Neural cell (in vitro differentiated cells): ENCODE data around the gene GAS7. TPM values are rescaled to one million over a fixed set of nuclear protein-coding genes. Genes with fewer than 3 reads are reported as not detected.

Experiments
- H2AFZ ChIP-seq: fragments of 200-600, 300-800 bp; sonication (generic), shearing (Covaris generic); 2 replicates; pipeline ENCODE4 v1.6.0; 2014; ENCODE audit warnings: low read depth, mild to moderate bottlenecking, antibody characterized with exemption, low read length, moderate library complexity
- H3F3A ChIP-seq: fragments of 200-600 bp; shearing (Covaris generic); 2 replicates; pipeline ENCODE4 v1.6.1; 2016; ENCODE audit warnings: mild to moderate bottlenecking, moderate library complexity, mixed read lengths, antibody characterized with exemption, low read length; ENCODE audit not compliant: insufficient read depth, poor library complexity, severe bottlenecking
- H3K27ac ChIP-seq: fragments of 200-600, 300-800 bp; sonication (generic), shearing (Covaris generic); 2 replicates; pipeline ENCODE4 v1.5.1; 2014; ENCODE audit warnings: mild to moderate bottlenecking, low read length, moderate library complexity
- H3K27me3 ChIP-seq: fragments of 300-800, 200-600 bp; sonication (generic), shearing (Covaris generic); 2 replicates; pipeline ENCODE4 v1.6.0; 2014; ENCODE audit warnings: mild to moderate bottlenecking, low read depth, low read length, moderate library complexity; ENCODE audit not compliant: insufficient read depth
- H3K36me3 ChIP-seq: fragments of 300-800, 200-600 bp; sonication (generic), shearing (Covaris generic); 2 replicates; pipeline ENCODE4 v1.5.1; 2014; ENCODE audit warnings: mild to moderate bottlenecking, antibody characterized with exemption, low read length, moderate library complexity; ENCODE audit not compliant: insufficient read depth
- H3K4me2 ChIP-seq: fragments of 300-800, 200-600 bp; sonication (generic), shearing (Covaris generic); 2 replicates; pipeline ENCODE4 v1.6.0; 2014; ENCODE audit warnings: mild to moderate bottlenecking, low read length
- H3K4me3 ChIP-seq: fragments of 300-800, 200-600 bp; sonication (generic), shearing (Covaris generic); 2 replicates; pipeline ENCODE4 v1.5.1; 2014; ENCODE audit warnings: mild to moderate bottlenecking, low read length, moderate library complexity
- H3K79me2 ChIP-seq: fragments of 200-600 bp; shearing (Covaris generic); replicated peaks from 2 replicates; pipeline ENCODE4 v1.6.0; 2014; ENCODE audit warnings: mild to moderate bottlenecking, low read length, moderate library complexity; ENCODE audit not compliant: insufficient read depth
- H3K9ac ChIP-seq: fragments of 300-800, 200-600 bp; sonication (generic), shearing (Covaris generic); 2 replicates; pipeline ENCODE4 v1.6.1; 2016; ENCODE audit warnings: mild to moderate bottlenecking, low read length, mixed read lengths
- H3K9me2 ChIP-seq: fragments of 200-600 bp; shearing (Covaris generic); 2 replicates; pipeline ENCODE4 v1.6.1; 2016; ENCODE audit warnings: mild to moderate bottlenecking, low read length, mixed read lengths; ENCODE audit not compliant: insufficient read depth
- H3K9me3 ChIP-seq: fragments of 200-600, 300-800 bp; sonication (generic), shearing (Covaris generic); 2 replicates; pipeline ENCODE4 v1.6.1; 2016; ENCODE audit warnings: mild to moderate bottlenecking, mixed run types, low read length, moderate library complexity, mixed read lengths
- H4K20me1 ChIP-seq: fragments of 200-600 bp; shearing (Covaris generic); 2 replicates; pipeline ENCODE4 v1.6.1; 2016; ENCODE audit warnings: mild to moderate bottlenecking, mixed run types; ENCODE audit not compliant: insufficient read depth
- EP300 ChIP-seq: fragments of 450-650 bp; conservative IDR thresholded peaks from 2 replicates; pipeline ENCODE4 v1.6.1; 2014; ENCODE audit warnings: antibody characterized with exemption, mild to moderate bottlenecking, moderate library complexity; ENCODE audit not compliant: poor library complexity, severe bottlenecking
- EZH2 ChIP-seq: fragments of 200-600, 300-800 bp; shearing (Covaris generic), sonication (generic); IDR thresholded peaks from 2 replicates; pipeline ENCODE4 v1.6.1; 2014; ENCODE audit warnings: antibody characterized with exemption, low read length, borderline replicate concordance, mild to moderate bottlenecking; ENCODE audit not compliant: insufficient read depth, poor library complexity, severe bottlenecking
- MXI1 ChIP-seq: fragments of 450-650 bp; conservative IDR thresholded peaks from 2 replicates; pipeline ENCODE4 v1.6.1; 2014; ENCODE audit warnings: antibody characterized with exemption, mild to moderate bottlenecking; ENCODE audit not compliant: poor library complexity, severe bottlenecking
- POLR2AphosphoS5 ChIP-seq: IDR thresholded peaks from 2 replicates; pipeline ENCODE4 v1.6.1; 2012
- SMC3 ChIP-seq: fragments of 450-650 bp; conservative IDR thresholded peaks from 2 replicates; pipeline ENCODE4 v1.6.1; 2014; ENCODE audit warnings: antibody characterized with exemption, mild to moderate bottlenecking, moderate library complexity; ENCODE audit not compliant: poor library complexity
- TAF1 ChIP-seq: IDR thresholded peaks from 2 replicates; pipeline ENCODE4 v1.6.1; 2012; ENCODE audit warnings: low read depth
- polyA plus RNA-seq: library from polyadenylated mRNA; depleted of rRNA; stranded (reverse); fragments of >200 nt; gene quantifications from 2 replicates; pipeline ENCODE4 v1.2.3, GENCODE V29; 2014
- TF ChIP-seq, protein P1 (sequence below): fragments of 450-650 bp; IDR thresholded peaks from 2 replicates; pipeline ENCODE4 v1.5.1; 2014; ENCODE audit warnings: antibody characterized with exemption, mild to moderate bottlenecking, moderate library complexity; ENCODE audit not compliant: poor library complexity, severe bottlenecking
- TF ChIP-seq, protein P2 (sequence below): IDR thresholded peaks from 2 replicates; pipeline ENCODE4 v1.6.1; 2012; ENCODE audit warnings: borderline replicate concordance

GAS7 gene
- polyA plus RNA-seq, 1 donor from 2014 or later, result 23.6 TPM

- H3K27ac ChIP-seq, result no peak overlapping the region
- no peaks in the 10 kb centered on the region for H3K9me2 ChIP-seq
- H3K4me2 ChIP-seq, result no peak overlapping the region
- H3K36me3 ChIP-seq, result no peaks in the 10 kb centered on the region
- TF ChIP-seq TAF1, result no peak
- TF ChIP-seq SMC3, result no peak
- H3F3A ChIP-seq, result no peaks in the 10 kb centered on the region
- peaks cover 3% of the 10 kb centered on the region for H3K9me3 ChIP-seq
- H3K27me3 ChIP-seq, result no peaks in the 10 kb centered on the region
- H3K79me2 ChIP-seq, result no peaks in the 10 kb centered on the region
- no peak overlapping the region for H2AFZ ChIP-seq
- H4K20me1 ChIP-seq, result no peaks in the 10 kb centered on the region
- no peak overlapping the region for H3K9ac ChIP-seq
- no peak overlapping the region for H3K4me3 ChIP-seq
Measured at GRCh38 chr17:10193632-10194031, 4.8 kb downstream of the GAS7 start.

DNA sequence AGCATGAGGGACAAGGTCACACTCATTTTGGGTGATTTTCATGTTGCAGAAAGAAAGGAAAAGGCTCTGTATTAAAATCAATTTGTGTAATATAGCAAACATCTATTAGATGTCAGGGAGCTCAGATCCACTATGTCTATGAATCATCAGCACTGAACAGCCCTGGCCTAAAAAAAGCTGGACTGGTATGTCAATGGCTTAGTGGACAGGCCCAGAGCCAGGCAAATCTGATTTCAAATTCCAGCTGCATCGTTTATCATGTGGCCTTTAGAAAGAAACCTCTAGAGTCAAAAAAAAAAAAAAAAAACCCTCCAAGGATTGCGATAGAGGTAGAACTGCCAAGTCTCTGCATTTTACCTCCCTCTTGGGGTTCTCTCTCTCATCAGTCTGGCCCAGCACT is 5.4 kb downstream of the GAS7 start:
- no peak for TF ChIP-seq POLR2AphosphoS5
- TF ChIP-seq SMC3, result no peak
- no peak for TF ChIP-seq EZH2
- TF ChIP-seq MXI1, result no peak
- no peak for TF ChIP-seq TAF1
- TF ChIP-seq EP300, result no peak
- TF ChIP-seq, protein P1, sequence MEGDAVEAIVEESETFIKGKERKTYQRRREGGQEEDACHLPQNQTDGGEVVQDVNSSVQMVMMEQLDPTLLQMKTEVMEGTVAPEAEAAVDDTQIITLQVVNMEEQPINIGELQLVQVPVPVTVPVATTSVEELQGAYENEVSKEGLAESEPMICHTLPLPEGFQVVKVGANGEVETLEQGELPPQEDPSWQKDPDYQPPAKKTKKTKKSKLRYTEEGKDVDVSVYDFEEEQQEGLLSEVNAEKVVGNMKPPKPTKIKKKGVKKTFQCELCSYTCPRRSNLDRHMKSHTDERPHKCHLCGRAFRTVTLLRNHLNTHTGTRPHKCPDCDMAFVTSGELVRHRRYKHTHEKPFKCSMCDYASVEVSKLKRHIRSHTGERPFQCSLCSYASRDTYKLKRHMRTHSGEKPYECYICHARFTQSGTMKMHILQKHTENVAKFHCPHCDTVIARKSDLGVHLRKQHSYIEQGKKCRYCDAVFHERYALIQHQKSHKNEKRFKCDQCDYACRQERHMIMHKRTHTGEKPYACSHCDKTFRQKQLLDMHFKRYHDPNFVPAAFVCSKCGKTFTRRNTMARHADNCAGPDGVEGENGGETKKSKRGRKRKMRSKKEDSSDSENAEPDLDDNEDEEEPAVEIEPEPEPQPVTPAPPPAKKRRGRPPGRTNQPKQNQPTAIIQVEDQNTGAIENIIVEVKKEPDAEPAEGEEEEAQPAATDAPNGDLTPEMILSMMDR, result no peak
- TF ChIP-seq, protein P2, sequence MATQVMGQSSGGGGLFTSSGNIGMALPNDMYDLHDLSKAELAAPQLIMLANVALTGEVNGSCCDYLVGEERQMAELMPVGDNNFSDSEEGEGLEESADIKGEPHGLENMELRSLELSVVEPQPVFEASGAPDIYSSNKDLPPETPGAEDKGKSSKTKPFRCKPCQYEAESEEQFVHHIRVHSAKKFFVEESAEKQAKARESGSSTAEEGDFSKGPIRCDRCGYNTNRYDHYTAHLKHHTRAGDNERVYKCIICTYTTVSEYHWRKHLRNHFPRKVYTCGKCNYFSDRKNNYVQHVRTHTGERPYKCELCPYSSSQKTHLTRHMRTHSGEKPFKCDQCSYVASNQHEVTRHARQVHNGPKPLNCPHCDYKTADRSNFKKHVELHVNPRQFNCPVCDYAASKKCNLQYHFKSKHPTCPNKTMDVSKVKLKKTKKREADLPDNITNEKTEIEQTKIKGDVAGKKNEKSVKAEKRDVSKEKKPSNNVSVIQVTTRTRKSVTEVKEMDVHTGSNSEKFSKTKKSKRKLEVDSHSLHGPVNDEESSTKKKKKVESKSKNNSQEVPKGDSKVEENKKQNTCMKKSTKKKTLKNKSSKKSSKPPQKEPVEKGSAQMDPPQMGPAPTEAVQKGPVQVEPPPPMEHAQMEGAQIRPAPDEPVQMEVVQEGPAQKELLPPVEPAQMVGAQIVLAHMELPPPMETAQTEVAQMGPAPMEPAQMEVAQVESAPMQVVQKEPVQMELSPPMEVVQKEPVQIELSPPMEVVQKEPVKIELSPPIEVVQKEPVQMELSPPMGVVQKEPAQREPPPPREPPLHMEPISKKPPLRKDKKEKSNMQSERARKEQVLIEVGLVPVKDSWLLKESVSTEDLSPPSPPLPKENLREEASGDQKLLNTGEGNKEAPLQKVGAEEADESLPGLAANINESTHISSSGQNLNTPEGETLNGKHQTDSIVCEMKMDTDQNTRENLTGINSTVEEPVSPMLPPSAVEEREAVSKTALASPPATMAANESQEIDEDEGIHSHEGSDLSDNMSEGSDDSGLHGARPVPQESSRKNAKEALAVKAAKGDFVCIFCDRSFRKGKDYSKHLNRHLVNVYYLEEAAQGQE, result no peak
- H3K9ac ChIP-seq, result no peak overlapping the region
- no peaks in the 10 kb centered on the region for H3F3A ChIP-seq
- H3K4me2 ChIP-seq, result no peak overlapping the region
- H3K79me2 ChIP-seq, result no peaks in the 10 kb centered on the region
- no peak overlapping the region for H3K4me3 ChIP-seq
- H3K27ac ChIP-seq, result no peak overlapping the region
- no peaks in the 10 kb centered on the region for H4K20me1 ChIP-seq
- no peaks in the 10 kb centered on the region for H3K27me3 ChIP-seq
- H2AFZ ChIP-seq, result no peak overlapping the region
- peaks cover 3% of the 10 kb centered on the region for H3K9me3 ChIP-seq
- H3K9me2 ChIP-seq, result no peaks in the 10 kb centered on the region
- no peaks in the 10 kb centered on the region for H3K36me3 ChIP-seq

- no peaks in the 10 kb centered on the region for H4K20me1 ChIP-seq
- H3F3A ChIP-seq, result no peaks in the 10 kb centered on the region
- H3K4me2 ChIP-seq, result no peak overlapping the region
- H3K4me3 ChIP-seq, result no peak overlapping the region
- H3K79me2 ChIP-seq, result no peaks in the 10 kb centered on the region
- H3K27ac ChIP-seq, result no peak overlapping the region
- H3K9me2 ChIP-seq, result no peaks in the 10 kb centered on the region
- peaks cover 3% of the 10 kb centered on the region for H3K9me3 ChIP-seq
- H3K27me3 ChIP-seq, result no peaks in the 10 kb centered on the region
- no peaks in the 10 kb centered on the region for H3K36me3 ChIP-seq
- no peak overlapping the region for H3K9ac ChIP-seq
- TF ChIP-seq, protein P2, result no peak
- no peak for TF ChIP-seq EP300
- TF ChIP-seq, protein P1, result no peak
- TF ChIP-seq MXI1, result no peak
- no peak overlapping the region for H2AFZ ChIP-seq
Measured at GRCh38 chr17:10192461-10192860, 5.9 kb downstream of the GAS7 start.
